Measurements from ENCODE around the gene ST3GAL2. TPM values are rescaled to one million over a fixed set of nuclear protein-coding genes. Genes with fewer than 3 reads are reported as not detected.

ST3GAL2 gene
- total RNA-seq, 2 experiments from 2014 or later, result 44.6 to 61.0 TPM

GRCh38 chr16:70432356-70432722 is 6.6 kb downstream of the ST3GAL2 start:
- intact Hi-C loops (cut with micrococcal nuclease; ENCODE audit: unreplicated experiment), result loop anchor here (1.0 kb wide), 1 partner anchor 51 kb away; no protein-coding TSS in a partner anchor

GRCh38 chr16:70430667-70431536 is 8.0 kb downstream of the ST3GAL2 start:
- CTCF ChIA-PET (ENCODE audit: unreplicated experiment), result interaction anchor here (0.7 kb wide), 1 partner anchor 164 kb away, joined by 3 read pairs; no protein-coding TSS in a partner anchor
- Histone ChIP-seq H3K9me2 (ENCODE audit: insufficient read depth, low read length) (no peaks in the 10 kb centered on the region), H3K79me2 (ENCODE audit: insufficient read depth, low read depth, low read length) (peaks cover 69% of the 10 kb centered on the region), H4K20me1 (ENCODE audit: insufficient read depth, low read length) (no peaks in the 10 kb centered on the region), H3K36me3 (ENCODE audit: insufficient read depth, low read length) (peaks cover 19% of the 10 kb centered on the region), H3K4me2 (ENCODE audit: low read length) (peak overlapping the region; percentile 92), H3K4me3 (ENCODE audit: low read depth, low read length, poor library complexity, severe bottlenecking) (peak overlapping the region; percentile 59), H3K27ac (ENCODE audit: low read depth, low read length, poor library complexity, severe bottlenecking) (peak overlapping the region; percentile 100), H3K9me3 (ENCODE audit: low read length) (no peaks in the 10 kb centered on the region), H2AFZ (ENCODE audit: low read length) (no peak overlapping the region), H3K4me1 (ENCODE audit: insufficient read depth, low read length, poor library complexity, severe bottlenecking) (peaks cover 78% of the 10 kb centered on the region)
- TF ChIP-seq CTCF (conservative IDR thresholded peaks at IDR 0.05; ENCODE audit: low read length), result no peak
- no peak for TF ChIP-seq EZH2phosphoT487 (IDR thresholded peaks at IDR 0.05; ENCODE audit: borderline replicate concordance, low read depth, low read length)
- DNase-seq (ENCODE audit: low spot score), result peak; percentile 94
- BruUV-seq (replicated peaks), result no TSS peak
- intact Hi-C loops (cut with micrococcal nuclease; ENCODE audit: unreplicated experiment), result loop anchor here (1.0 to 2.0 kb wide), 3 partner anchors 14 to 92 kb away; partner anchors contain the start of genes COG4 and SF3B3
- POLR2A ChIA-PET, result interaction anchor here (0.5 to 2.9 kb wide), 4 partner anchors 14 to 46 kb away, joined by 3 to 16 read pairs (median 8); no protein-coding TSS in a partner anchor

More at GRCh38 chr16:70432356-70432722, 6.6 kb downstream of the ST3GAL2 start:
- POLR2A ChIA-PET, result interaction anchor here (0.9 to 2.9 kb wide), 11 partner anchors 8 to 51 kb away, joined by 3 to 16 read pairs (median 6); partner anchors contain the start of gene FCSK
- H3K27ac ChIP-seq (ENCODE audit: low read depth, low read length, poor library complexity, severe bottlenecking), result peak overlapping the region; percentile 100
- H3K4me3 ChIP-seq (ENCODE audit: low read depth, low read length, poor library complexity, severe bottlenecking), result peak overlapping the region; percentile 60
- no peak for DNase-seq (ENCODE audit: low spot score)
- H4K20me1 ChIP-seq (ENCODE audit: insufficient read depth, low read length), result no peaks in the 10 kb centered on the region
- TF ChIP-seq CTCF (conservative IDR thresholded peaks at IDR 0.05; ENCODE audit: low read length) (no peak), EZH2phosphoT487 (IDR thresholded peaks at IDR 0.05; ENCODE audit: borderline replicate concordance, low read depth, low read length) (no peak)
- peaks cover 77% of the 10 kb centered on the region for H3K79me2 ChIP-seq (ENCODE audit: insufficient read depth, low read depth, low read length)
- peak overlapping the region; percentile 85 for H3K4me2 ChIP-seq (ENCODE audit: low read length)
- BruUV-seq (replicated peaks), result no TSS peak
- peaks cover 90% of the 10 kb centered on the region for H3K4me1 ChIP-seq (ENCODE audit: insufficient read depth, low read length, poor library complexity, severe bottlenecking)
- no peak overlapping the region for H2AFZ ChIP-seq (ENCODE audit: low read length)
- H3K9me3 ChIP-seq (ENCODE audit: low read length), result no peaks in the 10 kb centered on the region
- CTCF ChIA-PET (ENCODE audit: unreplicated experiment), result interaction anchor here (0.7 to 1.2 kb wide), 2 partner anchors 11 to 24 kb away, joined by 3 to 4 read pairs; no protein-coding TSS in a partner anchor
- peaks cover 19% of the 10 kb centered on the region for H3K36me3 ChIP-seq (ENCODE audit: insufficient read depth, low read length)
- H3K9me2 ChIP-seq (ENCODE audit: insufficient read depth, low read length), result no peaks in the 10 kb centered on the region

All from OCI-LY7 (cell line).